K562 (cell line): Measurements from ENCODE around the gene DIP2C. TPM values are rescaled to one million over a fixed set of nuclear protein-coding genes. Genes with fewer than 3 reads are reported as not detected.
"Not testable (repeated sequence)": the region's sequence is repeated elsewhere in the genome, so short reads cannot be mapped to it uniquely, and the experiment has no call there.

Experiments
- ATAC-seq: fragments of 200-7000 bp; cut with Tn5 transposase; 3 replicates; pipeline ENCODE4 v1.9.1; 2020; ENCODE audit warnings: moderate library complexity
- BruUV-seq: library from RNA; stranded (reverse); fragments of 400-500 nt; replicated peaks from 2 replicates; lab custom pipeline; 2021; lab: Mats Ljungman, UMichigan
- CTCF ChIA-PET: fragments of 300-600 bp; formaldehyde crosslinking; extraction: SDS; loops from one replicate; lab custom pipeline; 2021; ENCODE audit warnings: low intra/inter-chr PET ratio; lab: Yijun Ruan, JAX
- POLR2A ChIA-PET: fragments of 300-600, 350-650 bp; sonication (Branson Sonifier 250); formaldehyde crosslinking; extraction: SDS; loops from one replicate; lab custom pipeline; 2021; ENCODE audit warnings: antibody characterized with exemption, inconsistent platforms; lab: Yijun Ruan, JAX
- DNase-seq, 4 experiments: peaks; one replicate each; pipeline versions ENCODE4 v3.0.0 to v3.0.0-alpha.2; 2011 to 2018; ENCODE audit warnings: low spot score in 3 of 4, mixed read lengths in 3 of 4; ENCODE audit errors: extremely low read depth in 1 of 4
- FAIRE-seq: peaks from 2 replicates; lab custom pipeline; 2011; peaks lifted over from hg19 to GRCh38; lab: Jason Lieb, UNC
- H2AFZ ChIP-seq: 2 replicates; pipeline ENCODE4 v1.6.0; 2011; ENCODE audit warnings: low read depth, low read length, control low read depth, inconsistent platforms
- H3K27ac ChIP-seq: fragments of 200-600 bp; 3 replicates; pipeline ENCODE4 v1.8.0; 2011; ENCODE audit warnings: low read depth, mild to moderate bottlenecking, control low read depth, inconsistent platforms, low read length, moderate library complexity, mixed read lengths; ENCODE audit errors: extremely low read depth
- H3K27me3 ChIP-seq, 2 experiments: fragments of 300-600 bp in 1 of 2; 2 replicates in 1 of 2; 3 replicates in 1 of 2; pipeline versions ENCODE4 v1.6.0 to v1.8.0; 2011; ENCODE audit warnings: inconsistent platforms in 2 of 2, low read length in 2 of 2, mild to moderate bottlenecking in 1 of 2, mixed read lengths in 1 of 2, moderate library complexity in 1 of 2; ENCODE audit not compliant: control insufficient read depth in 2 of 2, insufficient read depth in 2 of 2
- H3K36me3 ChIP-seq: fragments of 300-600 bp; 3 replicates; pipeline ENCODE4 v1.8.0; 2011; ENCODE audit warnings: mild to moderate bottlenecking, low read length, inconsistent platforms; ENCODE audit not compliant: control insufficient read depth, insufficient read depth
- H3K4me1 ChIP-seq, 2 experiments: fragments of 200-600 bp in 1 of 2; replicated peaks in 1 of 2; 2 replicates in 1 of 2; 3 replicates in 1 of 2; pipeline versions ENCODE4 v1.5.1 to v1.8.0; 2011; ENCODE audit warnings: inconsistent platforms in 2 of 2, low read length in 2 of 2, mild to moderate bottlenecking in 1 of 2, mixed read lengths in 1 of 2, moderate library complexity in 1 of 2; ENCODE audit not compliant: control insufficient read depth in 2 of 2, insufficient read depth in 2 of 2
- H3K4me2 ChIP-seq: 2 replicates; pipeline ENCODE4 v1.6.1; 2011; ENCODE audit warnings: low read length, control low read depth, inconsistent platforms, mixed read lengths; ENCODE audit not compliant: insufficient read depth
- H3K4me3 ChIP-seq: fragments of 200-600 bp; sonication (generic), shearing (Covaris generic); 2 replicates; pipeline ENCODE4 v1.5.1; 2016; ENCODE audit warnings: control low read depth, inconsistent platforms
- H3K79me2 ChIP-seq: fragments of 200-600 bp; 3 replicates; pipeline ENCODE4 v1.8.0; 2011; ENCODE audit warnings: low read length, inconsistent platforms; ENCODE audit not compliant: control insufficient read depth, insufficient read depth
- H3K9ac ChIP-seq, 2 experiments: 2 replicates each; pipeline versions ENCODE4 v1.6.0 to v1.6.1; 2011; ENCODE audit warnings: low read depth in 2 of 2, low read length in 2 of 2, control low read depth in 1 of 2, inconsistent platforms in 1 of 2, mild to moderate bottlenecking in 1 of 2, mixed read lengths in 1 of 2; ENCODE audit not compliant: insufficient read depth in 1 of 2
- H3K9me1 ChIP-seq: one replicate; pipeline ENCODE4 v1.6.0; 2011; ENCODE audit warnings: inconsistent platforms, mild to moderate bottlenecking, low read length, moderate library complexity; ENCODE audit not compliant: control insufficient read depth, insufficient read depth
- H3K9me3 ChIP-seq: replicated peaks from 2 replicates; pipeline ENCODE4 v1.5.1; 2011; ENCODE audit warnings: low read depth, low read length, inconsistent platforms; ENCODE audit not compliant: control insufficient read depth, insufficient read depth
- H4K20me1 ChIP-seq: replicated peaks from 2 replicates; pipeline ENCODE4 v1.6.1; 2011; ENCODE audit warnings: low read length, inconsistent platforms, mixed read lengths; ENCODE audit not compliant: control insufficient read depth, insufficient read depth
- BHLHE40 ChIP-seq: IDR thresholded peaks from 2 replicates; pipeline ENCODE4 v1.6.1; 2011; ENCODE audit warnings: low read length, improper control_type of control experiment
- YBX1 ChIP-seq: fragments of 450-650 bp; IDR thresholded peaks from 2 replicates; pipeline ENCODE4 v1.7.1; 2016; ENCODE audit warnings: mild to moderate bottlenecking
- WGBS: fragments of 100-300 bp; shearing (Covaris generic); methylation state at CpG from one replicate; pipeline ENCODE4 v1.1.6; 2016; ENCODE audit warnings: low coverage, mixed read lengths; ENCODE audit not compliant: insufficient coverage; ENCODE audit errors: missing lambda C conversion rate; 5-methylcytosine and 5-hydroxymethylcytosine counted together
- in situ Hi-C: fragments of 300-500 bp; cut with MboI; formaldehyde crosslinking; loops from 4 replicates; pipeline ENCODE4 v1.15.0; 2018; ENCODE audit warnings: inconsistent platforms, mixed read lengths
- intact Hi-C: fragments of 100-400 bp; cut with micrococcal nuclease; formaldehyde crosslinking; loops from 2 replicates; pipeline ENCODE4 v1.14.2; 2022
- polyA plus RNA-seq, 8 experiments: library from polyadenylated mRNA; depleted of rRNA in 4 of 8; stranded (reverse) in 5 of 8; unstranded in 3 of 8; fragments of >200 nt; fragmentation: Nextera tagmentation in 2 of 8; fragmentation: Illumina TruSeq in 1 of 8; extraction: Ambion mirVana in 2 of 8; extraction: Trizol in 1 of 8; gene quantifications; 2 replicates each; pipeline versions ENCODE4 v1.2.1 to v1.2.3, GENCODE V29; 2011 to 2014; ENCODE audit warnings: inconsistent platforms in 1 of 8, missing spikeins in 1 of 8
- total RNA-seq, 7 experiments: library from RNA; depleted of rRNA in 6 of 7; stranded (reverse); fragments of >200 nt in 6 of 7; fragmentation: Illumina TruSeq in 2 of 7; extraction: Trizol in 2 of 7; gene quantifications; 2 replicates each; pipeline versions ENCODE4 v1.2.1 to v1.2.3, GENCODE V29; 2011 to 2021; ENCODE audit warnings: low replicate concordance in 1 of 7
- TF ChIP-seq, protein P1 (sequence below): fragments of 250-450 bp; sonication (Bioruptor Pico); IDR thresholded peaks from 2 replicates; pipeline ENCODE4 v1.8.0; 2021; ENCODE audit warnings: borderline replicate concordance, mild to moderate bottlenecking, moderate library complexity; ENCODE audit not compliant: poor library complexity, severe bottlenecking
- TF ChIP-seq, protein P2 (sequence below): sonication (generic); formaldehyde crosslinking; IDR thresholded peaks from 2 replicates; pipeline ENCODE4 v1.5.0; 2020; ENCODE audit warnings: missing genetic modification reagents

DIP2C gene
- total and polyA plus RNA-seq, 9 of the 15 experiments (the other 6 are each of a cell fraction or from before 2014, with no cell fraction given): 0.01 TPM; not detected in 8

DNA sequence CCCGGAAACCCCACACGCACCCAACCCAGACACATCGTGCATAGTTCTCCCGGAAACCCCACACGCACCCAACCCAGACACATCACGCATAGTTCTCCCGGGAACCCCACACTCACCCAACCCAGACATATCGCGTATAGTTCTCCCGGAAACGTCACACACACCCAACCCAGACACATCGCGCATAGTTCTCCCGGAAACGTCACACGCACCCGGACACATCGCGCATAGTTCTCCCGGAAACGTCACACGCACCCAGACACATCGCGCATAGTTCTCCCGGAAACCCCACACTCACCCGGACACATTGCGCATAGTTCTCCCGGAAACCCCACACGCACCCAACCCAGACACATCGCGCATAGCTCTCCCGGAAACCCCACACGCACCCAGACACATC is 342.3 kb downstream of the DIP2C start:
- CTCF ChIA-PET, intact Hi-C loops, H3K9me3 ChIP-seq, H3K4me3 ChIP-seq, H3K79me2 ChIP-seq, H3K27ac ChIP-seq, in situ Hi-C loops, H3K9ac ChIP-seq, ATAC-seq, H2AFZ ChIP-seq, POLR2A ChIA-PET, H3K36me3 ChIP-seq, H4K20me1 ChIP-seq, DNase-seq, H3K4me1 ChIP-seq, H3K9me1 ChIP-seq, FAIRE-seq, BruUV-seq, H3K4me2 ChIP-seq: not testable (repeated sequence)
- peaks cover 16 to 53% of the 10 kb centered on the region in 2 experiments; a peak in 4 of 5 replicates for H3K27me3 ChIP-seq
- WGBS: 75% methylated on average over 16 of the region's 33 CpGs

DNA sequence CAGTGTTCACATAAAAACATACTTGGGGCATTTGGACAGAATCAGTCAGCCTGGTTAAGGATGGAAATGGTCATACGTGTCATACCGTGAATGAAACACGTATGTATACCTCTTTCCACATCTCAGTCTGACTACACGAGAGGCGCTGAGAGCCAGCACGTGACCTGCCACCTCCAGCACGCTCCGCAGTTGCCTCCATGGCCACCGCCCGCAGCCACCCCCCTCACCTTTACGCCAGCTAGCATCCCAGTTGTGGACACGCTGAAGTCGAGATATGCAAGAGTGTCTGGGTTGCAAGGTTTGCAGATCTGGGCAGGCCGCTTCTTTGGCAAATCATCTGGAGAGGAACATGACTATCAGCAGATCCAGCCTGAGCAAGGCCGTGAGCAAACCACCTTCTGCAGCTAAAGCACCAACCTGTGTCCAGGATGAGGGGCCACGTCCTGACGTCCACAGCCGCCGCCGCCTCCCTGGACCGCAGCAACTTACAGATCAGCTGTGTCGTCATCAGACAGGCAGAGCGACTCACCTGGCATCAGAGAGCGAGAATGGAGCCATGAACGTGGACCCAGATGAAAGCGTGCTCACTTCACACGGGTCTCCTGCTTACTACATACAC is 344.8 kb downstream of the DIP2C start:
- POLR2A ChIA-PET: interaction anchor here (0.6 kb wide), 1 partner anchor 115 kb away, joined by 3 read pairs; no protein-coding TSS in a partner anchor
- BruUV-seq: no TSS peak

More for the DNA sequence above, 344.8 kb downstream of the DIP2C start:
- Histone ChIP-seq H3K9me1 (no peaks in the 10 kb centered on the region), H3K4me3 (no peak overlapping the region), H3K4me2 (no peak overlapping the region), H3K27ac (no peak overlapping the region), H4K20me1 (peaks cover 5% of the 10 kb centered on the region; the same call in 1 of the 2 replicates), H3K4me1 (peaks cover 0 to 3% of the 10 kb centered on the region in 2 experiments; a peak in 1 of 5 replicates), H3K79me2 (no peaks in the 10 kb centered on the region), H3K36me3 (no peaks in the 10 kb centered on the region), H3K9me3 (no peaks in the 10 kb centered on the region), H3K27me3 (peaks cover 18 to 50% of the 10 kb centered on the region in 2 experiments), H3K9ac (no peak overlapping the region), H2AFZ (no peak overlapping the region)
- no peak for FAIRE-seq
- ATAC-seq: no peak
- CTCF ChIA-PET: no interaction called here
- TF ChIP-seq, protein P1, sequence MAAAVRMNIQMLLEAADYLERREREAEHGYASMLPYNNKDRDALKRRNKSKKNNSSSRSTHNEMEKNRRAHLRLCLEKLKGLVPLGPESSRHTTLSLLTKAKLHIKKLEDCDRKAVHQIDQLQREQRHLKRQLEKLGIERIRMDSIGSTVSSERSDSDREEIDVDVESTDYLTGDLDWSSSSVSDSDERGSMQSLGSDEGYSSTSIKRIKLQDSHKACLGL: no peak
- TF ChIP-seq BHLHE40 (0 out of 2 replicates have a peak, but pooled peaks have one; percentile 20), YBX1 (no peak)
- TF ChIP-seq, protein P2, sequence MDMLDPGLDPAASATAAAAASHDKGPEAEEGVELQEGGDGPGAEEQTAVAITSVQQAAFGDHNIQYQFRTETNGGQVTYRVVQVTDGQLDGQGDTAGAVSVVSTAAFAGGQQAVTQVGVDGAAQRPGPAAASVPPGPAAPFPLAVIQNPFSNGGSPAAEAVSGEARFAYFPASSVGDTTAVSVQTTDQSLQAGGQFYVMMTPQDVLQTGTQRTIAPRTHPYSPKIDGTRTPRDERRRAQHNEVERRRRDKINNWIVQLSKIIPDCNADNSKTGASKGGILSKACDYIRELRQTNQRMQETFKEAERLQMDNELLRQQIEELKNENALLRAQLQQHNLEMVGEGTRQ (CRISPR knock-in tag): peak; percentile 42
- DNase-seq: no peak
- 2% methylated on average over 26 of the region's 27 CpGs for WGBS
- intact Hi-C loops (no loop called here), in situ Hi-C loops (no loop called here)
